IgD-negative memory B cell (primary cell): ENCODE data around the gene TSSC4. TPM values are rescaled to one million over a fixed set of nuclear protein-coding genes. Genes with fewer than 3 reads are reported as not detected.

Source experiments
- H3K27ac Mint-ChIP-seq, 3 donors: one replicate each; pipeline ENCODE4 v1.8.0; 2020 to 2022; ENCODE audit warnings: mild to moderate bottlenecking in 3 of 3, mixed read lengths in 3 of 3, moderate library complexity in 1 of 3
- H3K27me3 Mint-ChIP-seq: one replicate; pipeline ENCODE4 v1.8.0; 2021; ENCODE audit warnings: mixed read lengths
- H3K36me3 Mint-ChIP-seq: one replicate; pipeline ENCODE4 v1.8.0; 2020; ENCODE audit warnings: mild to moderate bottlenecking, mixed read lengths
- H3K4me1 Mint-ChIP-seq, 3 donors: one replicate each; pipeline ENCODE4 v1.8.0; 2020 to 2022; ENCODE audit warnings: mixed read lengths in 3 of 3, mild to moderate bottlenecking in 1 of 3
- H3K4me3 Mint-ChIP-seq, 4 donors: one replicate each; pipeline ENCODE4 v1.8.0; 2020 to 2022; ENCODE audit warnings: mild to moderate bottlenecking in 4 of 4, mixed read lengths in 4 of 4, moderate library complexity in 3 of 4
- H3K9me3 Mint-ChIP-seq, 3 donors: one replicate each; pipeline ENCODE4 v1.8.0; 2020 to 2021; ENCODE audit warnings: mixed read lengths in 3 of 3, mild to moderate bottlenecking in 1 of 3
- polyA plus RNA-seq: library from polyadenylated mRNA; unstranded; fragments of 300-500 nt; fragmentation: Illumina TruSeq; gene quantifications from one replicate; pipeline ENCODE4 v1.2.3, GENCODE V29; 2021

TSSC4 gene
- polyA plus RNA-seq, 1 donor from 2014 or later, result 86.8 TPM

- H3K4me1 Mint-ChIP-seq, result peaks cover 0 to 3% (median 2%) of the 10 kb centered on the region in 3 donors
Measured at GRCh38 chr11:2365571-2366210, 34.9 kb upstream of the TSSC4 start.

GRCh38 chr11:2366276-2366675 is 34.3 kb upstream of the TSSC4 start:
- Mint-ChIP-seq H3K36me3 (peaks cover 2% of the 10 kb centered on the region), H3K27ac (no peak overlapping the region), H3K9me3 (no peaks in the 10 kb centered on the region), H3K4me3 (no peak overlapping the region), H3K4me1 (peaks cover 0 to 2% (median 1%) of the 10 kb centered on the region in 3 donors), H3K27me3 (no peaks in the 10 kb centered on the region)

More at GRCh38 chr11:2365571-2366210, 34.9 kb upstream of the TSSC4 start:
- peaks cover 2% of the 10 kb centered on the region for H3K36me3 Mint-ChIP-seq
- H3K4me3 Mint-ChIP-seq, result no peak overlapping the region
- no peaks in the 10 kb centered on the region for H3K27me3 Mint-ChIP-seq
- H3K27ac Mint-ChIP-seq, result no peak overlapping the region
- H3K9me3 Mint-ChIP-seq, result no peaks in the 10 kb centered on the region

GRCh38 chr11:2366733-2367132 is 33.8 kb upstream of the TSSC4 start:
- no peaks in the 10 kb centered on the region for H3K27me3 Mint-ChIP-seq
- peaks cover 2% of the 10 kb centered on the region for H3K36me3 Mint-ChIP-seq
- H3K4me3 Mint-ChIP-seq, result no peak overlapping the region
- H3K9me3 Mint-ChIP-seq, result peaks cover 0 to 4% (median 3%) of the 10 kb centered on the region in 3 donors
- H3K27ac Mint-ChIP-seq, result no peak overlapping the region
- H3K4me1 Mint-ChIP-seq, result peaks cover 0 to 2% (median 1%) of the 10 kb centered on the region in 3 donors

- H3K4me3 Mint-ChIP-seq, result no peak overlapping the region
- H3K27me3 Mint-ChIP-seq, result no peaks in the 10 kb centered on the region
- peaks cover 0 to 2% (median 1%) of the 10 kb centered on the region in 3 donors for H3K4me1 Mint-ChIP-seq
Measured at GRCh38 chr11:2367266-2368160, 33.0 kb upstream of the TSSC4 start.

GRCh38 chr11:2368178-2368850 is 32.2 kb upstream of the TSSC4 start:
- Mint-ChIP-seq H3K4me3 (no peak overlapping the region), H3K27ac (no peak overlapping the region), H3K9me3 (peaks cover 0 to 5% (median 4%) of the 10 kb centered on the region in 3 donors), H3K27me3 (no peaks in the 10 kb centered on the region), H3K4me1 (peaks cover 0 to 2% (median 1%) of the 10 kb centered on the region in 3 donors), H3K36me3 (peaks cover 2% of the 10 kb centered on the region)

More at GRCh38 chr11:2367266-2368160, 33.0 kb upstream of the TSSC4 start:
- Mint-ChIP-seq H3K9me3 (peaks cover 0 to 5% (median 4%) of the 10 kb centered on the region in 3 donors), H3K36me3 (peaks cover 2% of the 10 kb centered on the region), H3K27ac (no peak overlapping the region)

GRCh38 chr11:2368851-2369180 is 31.7 kb upstream of the TSSC4 start:
- Mint-ChIP-seq H3K27me3 (no peaks in the 10 kb centered on the region), H3K36me3 (peaks cover 2% of the 10 kb centered on the region), H3K4me1 (peaks cover 0 to 2% (median 1%) of the 10 kb centered on the region in 3 donors), H3K27ac (no peak overlapping the region), H3K4me3 (no peak overlapping the region), H3K9me3 (peaks cover 0 to 5% (median 4%) of the 10 kb centered on the region in 3 donors)

GRCh38 chr11:2369320-2369719 is 31.2 kb upstream of the TSSC4 start:
- no peaks in the 10 kb centered on the region for H3K27me3 Mint-ChIP-seq
- peaks cover 0 to 5% (median 4%) of the 10 kb centered on the region in 3 donors for H3K9me3 Mint-ChIP-seq
- H3K4me3 Mint-ChIP-seq, result no peak overlapping the region
- no peak overlapping the region for H3K27ac Mint-ChIP-seq
- peaks cover 2% of the 10 kb centered on the region for H3K36me3 Mint-ChIP-seq
- peaks cover 0 to 2% (median 1%) of the 10 kb centered on the region in 3 donors for H3K4me1 Mint-ChIP-seq

GRCh38 chr11:2369896-2370295 is 30.7 kb upstream of the TSSC4 start:
- peak overlapping the region in 1 of 4 donors; percentile 53 for H3K4me3 Mint-ChIP-seq
- H3K27me3 Mint-ChIP-seq, result no peaks in the 10 kb centered on the region
- H3K27ac Mint-ChIP-seq, result no peak overlapping the region
- peaks cover 2% of the 10 kb centered on the region for H3K36me3 Mint-ChIP-seq
- peaks cover 0 to 5% (median 4%) of the 10 kb centered on the region in 3 donors for H3K9me3 Mint-ChIP-seq
- H3K4me1 Mint-ChIP-seq, result peaks cover 0 to 2% (median 0%) of the 10 kb centered on the region in 3 donors

GRCh38 chr11:2374456-2375201 is 25.9 kb upstream of the TSSC4 start:
- peaks cover 0 to 4% (median 2%) of the 10 kb centered on the region in 3 donors for H3K4me1 Mint-ChIP-seq
- no peak overlapping the region for H3K27ac Mint-ChIP-seq
- no peaks in the 10 kb centered on the region for H3K36me3 Mint-ChIP-seq
- no peaks in the 10 kb centered on the region for H3K27me3 Mint-ChIP-seq
- H3K4me3 Mint-ChIP-seq, result peak overlapping the region in 2 of 4 donors; percentile 37 to 64
- H3K9me3 Mint-ChIP-seq, result peaks cover 0 to 5% (median 4%) of the 10 kb centered on the region in 3 donors

- Mint-ChIP-seq H3K4me3 (peak overlapping the region in 3 of 4 donors; percentile 9 to 68 (median 64)), H3K36me3 (no peaks in the 10 kb centered on the region), H3K27ac (peak overlapping the region in 2 of 3 donors; percentile 33 to 56), H3K4me1 (peaks cover 0 to 8% (median 8%) of the 10 kb centered on the region in 3 donors), H3K27me3 (no peaks in the 10 kb centered on the region), H3K9me3 (peaks cover 0 to 5% (median 4%) of the 10 kb centered on the region in 3 donors)
Measured at GRCh38 chr11:2375341-2375853, 25.2 kb upstream of the TSSC4 start.

- Mint-ChIP-seq H3K4me1 (peaks cover 6 to 14% (median 14%) of the 10 kb centered on the region in 3 donors), H3K27me3 (no peaks in the 10 kb centered on the region), H3K36me3 (no peaks in the 10 kb centered on the region), H3K4me3 (peak overlapping the region in 3 of 4 donors; percentile 51 to 68 (median 64)), H3K9me3 (peaks cover 0 to 5% (median 4%) of the 10 kb centered on the region in 3 donors), H3K27ac (peak overlapping the region in 2 of 3 donors; percentile 33 to 56)
Measured at GRCh38 chr11:2375964-2376551, 24.5 kb upstream of the TSSC4 start.

- Mint-ChIP-seq H3K9me3 (no peaks in the 10 kb centered on the region), H3K27ac (peak within 1 kb of the TSS; percentile 31 to 91 (median 85)), H3K4me3 (peak within 1 kb of the TSS; percentile 84 to 93 (median 90)), H3K36me3 (no peaks in the 10 kb centered on the region), H3K27me3 (no peaks in the 10 kb centered on the region), H3K4me1 (peaks cover 9 to 17% (median 17%) of the 10 kb centered on the region in 3 donors)
Measured at GRCh38 chr11:2376751-2377451, 23.6 kb upstream of the TSSC4 start, which contains the start of gene CD81. TSS of gene CD81 (plus strand) at chr11:2377310. CDS start at chr11:2377550, 240 bp downstream.
